Uterus (tissue), 2 donors: Measurements from ENCODE around the gene SYNE1.

Experiments
- CTCF ChIP-seq, 4 experiments: fragments of 200-600 bp in 2 of 4; fragments of 450-650 bp in 2 of 4; sonication (generic) in 2 of 4; IDR thresholded peaks; one replicate each; pipeline ENCODE4 v1.5.1; 2016 to 2019; ENCODE audit warnings: antibody characterized with exemption in 4 of 4, mild to moderate bottlenecking in 2 of 4, moderate library complexity in 1 of 4
- POLR2A ChIP-seq, 2 donors: fragments of 450-650 bp; IDR thresholded peaks; one replicate each; pipeline ENCODE4 v1.6.1; 2016; ENCODE audit warnings: antibody characterized with exemption in 2 of 2, mild to moderate bottlenecking in 1 of 2, moderate library complexity in 1 of 2

DNA sequence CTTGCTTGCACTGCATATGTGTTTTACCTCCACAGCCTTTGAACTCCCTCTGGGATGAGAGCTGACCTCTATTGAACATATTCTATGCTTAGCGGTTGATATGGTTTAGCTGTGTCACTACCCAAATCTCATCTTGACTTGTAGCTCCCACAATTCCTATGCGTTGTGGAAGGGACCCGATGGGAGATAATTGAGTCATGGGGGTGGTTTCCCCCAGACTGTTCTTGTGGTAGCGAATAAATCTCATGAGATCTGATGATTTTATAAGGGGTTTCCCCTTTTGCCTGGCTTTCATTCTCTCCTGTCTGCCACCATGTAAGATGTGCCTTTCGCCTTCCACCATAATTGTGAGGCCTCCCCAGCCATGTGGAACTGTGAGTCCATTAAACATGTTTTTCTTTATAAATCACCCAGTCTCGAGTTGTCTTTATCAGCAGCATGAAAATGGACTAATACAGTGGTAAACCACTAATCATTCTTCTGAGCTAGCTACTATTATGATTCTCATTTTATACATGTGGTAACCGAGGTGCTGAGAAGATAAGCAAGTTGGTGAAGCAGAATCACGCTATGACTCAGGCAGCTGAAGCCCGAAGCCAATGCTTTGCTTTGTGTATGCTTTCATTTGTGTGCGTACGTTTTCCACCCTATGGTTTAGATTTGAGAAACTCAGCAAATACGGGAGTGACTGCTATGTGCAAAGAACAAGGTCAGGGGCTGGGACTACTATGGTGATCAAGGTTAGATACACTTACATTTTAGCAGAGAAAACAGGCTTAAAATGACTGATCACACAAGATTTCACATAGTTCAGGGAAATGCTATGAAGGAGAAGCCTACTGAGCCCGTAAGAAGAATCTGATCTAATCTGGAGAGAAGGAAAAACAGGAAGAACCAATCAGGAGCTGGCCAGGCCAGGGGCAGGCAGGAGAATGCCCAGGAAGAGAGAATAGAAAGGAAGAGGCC is 466.2 kb downstream of the SYNE1 start:
- TF ChIP-seq POLR2A (IDR thresholded peaks at IDR 0.05) (no peak), CTCF (IDR thresholded peaks at IDR 0.05) (no peak)
